GM10266 (cell line): ENCODE data around the gene PGK1.

Source experiments
- DNase-seq: peaks from one replicate; pipeline ENCODE4 v3.0.0; 2012; ENCODE audit errors: extremely low spot score
- TF ChIP-seq, protein P1 (sequence below): IDR thresholded peaks from 2 replicates; pipeline ENCODE4 v1.5.1; 2012; ENCODE audit warnings: mild to moderate bottlenecking, low read depth; ENCODE audit not compliant: control insufficient read depth, insufficient read depth; ENCODE audit errors: missing control alignments

The PGK1 gene

DNA sequence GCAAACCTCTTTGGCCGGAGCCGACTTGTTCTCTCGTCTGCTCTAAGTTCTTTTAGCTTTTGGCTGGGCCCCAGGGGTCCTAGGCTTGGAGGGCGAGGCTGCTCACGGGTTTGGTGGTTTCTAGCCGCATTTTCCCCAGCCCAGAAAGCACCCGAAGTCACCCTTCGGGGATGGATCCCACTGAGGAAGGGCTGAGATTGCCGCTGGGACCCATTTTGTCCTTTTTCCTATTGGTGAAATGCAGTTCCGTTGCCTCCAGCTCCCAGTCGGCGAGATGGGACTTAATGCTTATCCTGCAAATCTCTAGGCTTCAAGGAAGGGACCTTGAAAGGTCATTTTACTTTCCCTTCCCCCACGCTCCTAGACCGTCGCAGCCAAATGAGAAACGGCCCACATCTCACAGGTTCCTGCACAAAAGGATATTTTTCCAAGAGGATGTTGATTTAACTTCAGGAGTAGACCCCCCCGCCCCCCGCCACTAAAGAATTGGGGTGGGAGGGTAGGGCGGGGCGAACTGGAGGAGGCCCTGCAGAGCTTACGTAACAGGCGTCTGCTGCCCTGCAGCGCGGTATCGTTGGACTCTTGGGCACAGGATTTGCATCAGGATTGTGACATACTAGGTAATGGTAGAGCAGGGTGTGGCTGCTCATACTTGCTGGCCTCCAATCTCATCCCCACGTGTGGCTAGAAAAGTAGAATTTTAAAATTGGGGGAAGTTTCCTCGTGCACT lies 564 bp downstream of the PGK1 start:
- no peak for DNase-seq
- TF ChIP-seq, protein P1, sequence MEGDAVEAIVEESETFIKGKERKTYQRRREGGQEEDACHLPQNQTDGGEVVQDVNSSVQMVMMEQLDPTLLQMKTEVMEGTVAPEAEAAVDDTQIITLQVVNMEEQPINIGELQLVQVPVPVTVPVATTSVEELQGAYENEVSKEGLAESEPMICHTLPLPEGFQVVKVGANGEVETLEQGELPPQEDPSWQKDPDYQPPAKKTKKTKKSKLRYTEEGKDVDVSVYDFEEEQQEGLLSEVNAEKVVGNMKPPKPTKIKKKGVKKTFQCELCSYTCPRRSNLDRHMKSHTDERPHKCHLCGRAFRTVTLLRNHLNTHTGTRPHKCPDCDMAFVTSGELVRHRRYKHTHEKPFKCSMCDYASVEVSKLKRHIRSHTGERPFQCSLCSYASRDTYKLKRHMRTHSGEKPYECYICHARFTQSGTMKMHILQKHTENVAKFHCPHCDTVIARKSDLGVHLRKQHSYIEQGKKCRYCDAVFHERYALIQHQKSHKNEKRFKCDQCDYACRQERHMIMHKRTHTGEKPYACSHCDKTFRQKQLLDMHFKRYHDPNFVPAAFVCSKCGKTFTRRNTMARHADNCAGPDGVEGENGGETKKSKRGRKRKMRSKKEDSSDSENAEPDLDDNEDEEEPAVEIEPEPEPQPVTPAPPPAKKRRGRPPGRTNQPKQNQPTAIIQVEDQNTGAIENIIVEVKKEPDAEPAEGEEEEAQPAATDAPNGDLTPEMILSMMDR, result no peak

DNA sequence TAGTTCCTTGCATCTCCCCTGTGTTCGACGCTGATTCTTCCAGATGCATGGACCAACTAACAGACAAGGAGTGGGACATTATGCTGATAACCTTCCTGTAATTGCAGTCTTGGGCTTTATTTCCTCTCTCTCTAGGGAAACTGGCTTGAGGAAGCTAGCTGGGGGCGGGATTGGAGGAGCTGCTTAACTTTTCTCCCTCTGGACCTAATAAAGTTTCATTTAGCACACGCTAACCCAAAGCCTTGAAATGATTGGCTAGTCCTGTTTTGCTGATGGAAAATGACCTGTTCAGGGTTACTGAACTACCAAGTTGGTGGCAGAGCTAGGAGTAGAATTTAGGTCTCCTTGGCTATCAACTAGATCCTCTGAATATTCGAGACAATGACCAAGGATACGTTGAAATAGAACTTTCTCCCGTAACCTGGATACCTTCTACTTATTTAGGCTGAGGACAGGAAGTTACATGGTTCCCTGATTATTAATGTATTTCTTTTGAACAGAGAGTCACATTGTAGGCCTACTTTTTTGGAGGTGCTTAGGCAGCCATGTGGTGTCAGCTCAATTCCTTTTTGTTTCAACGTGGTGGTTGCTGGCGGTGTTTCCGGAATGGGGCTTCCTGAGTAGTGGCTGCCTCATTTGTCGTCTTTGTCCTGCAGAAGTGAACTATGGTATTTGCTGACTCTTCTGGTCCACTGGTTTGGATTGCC lies 2.0 kb downstream of the PGK1 start:
- DNase-seq, result no peak
- TF ChIP-seq, protein P1, result no peak

DNA sequence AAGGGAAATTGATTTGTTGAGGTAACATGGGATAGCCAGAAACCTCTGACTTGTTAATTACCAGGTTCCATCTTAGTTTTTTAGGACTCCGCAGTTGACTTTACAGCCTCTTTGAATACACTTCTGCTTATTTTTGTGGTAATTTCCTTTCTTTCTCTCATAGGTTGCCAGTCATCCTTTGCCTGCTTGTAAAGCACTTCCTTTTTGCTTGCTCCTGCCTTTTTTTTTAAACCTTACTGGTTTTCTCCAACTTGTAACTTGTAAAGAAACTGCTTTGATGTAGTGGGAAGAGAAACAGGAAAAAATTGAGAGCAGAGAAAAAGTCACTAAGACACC lies 2.6 kb downstream of the PGK1 start:
- TF ChIP-seq, protein P1, result no peak
- DNase-seq, result no peak

DNA sequence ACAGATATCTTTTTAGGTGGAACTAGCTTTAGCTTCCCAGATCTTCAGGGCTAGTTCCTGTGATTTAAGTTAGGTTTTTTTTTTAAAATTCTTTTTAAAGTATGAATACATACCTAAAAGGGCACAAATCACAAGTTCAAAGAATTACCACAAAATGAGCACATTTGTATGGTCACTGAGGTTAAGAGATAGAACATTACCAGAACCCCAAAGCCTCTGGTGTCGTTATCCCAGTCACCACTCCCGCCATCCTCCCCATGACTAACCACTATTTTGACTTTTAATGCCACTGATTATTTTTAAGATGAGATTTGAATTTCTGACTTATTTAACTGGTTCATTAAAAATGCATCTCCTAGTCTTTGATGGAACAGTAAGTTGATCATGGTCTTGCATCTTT lies 5.4 kb downstream of the PGK1 start:
- TF ChIP-seq, protein P1, result no peak

DNA sequence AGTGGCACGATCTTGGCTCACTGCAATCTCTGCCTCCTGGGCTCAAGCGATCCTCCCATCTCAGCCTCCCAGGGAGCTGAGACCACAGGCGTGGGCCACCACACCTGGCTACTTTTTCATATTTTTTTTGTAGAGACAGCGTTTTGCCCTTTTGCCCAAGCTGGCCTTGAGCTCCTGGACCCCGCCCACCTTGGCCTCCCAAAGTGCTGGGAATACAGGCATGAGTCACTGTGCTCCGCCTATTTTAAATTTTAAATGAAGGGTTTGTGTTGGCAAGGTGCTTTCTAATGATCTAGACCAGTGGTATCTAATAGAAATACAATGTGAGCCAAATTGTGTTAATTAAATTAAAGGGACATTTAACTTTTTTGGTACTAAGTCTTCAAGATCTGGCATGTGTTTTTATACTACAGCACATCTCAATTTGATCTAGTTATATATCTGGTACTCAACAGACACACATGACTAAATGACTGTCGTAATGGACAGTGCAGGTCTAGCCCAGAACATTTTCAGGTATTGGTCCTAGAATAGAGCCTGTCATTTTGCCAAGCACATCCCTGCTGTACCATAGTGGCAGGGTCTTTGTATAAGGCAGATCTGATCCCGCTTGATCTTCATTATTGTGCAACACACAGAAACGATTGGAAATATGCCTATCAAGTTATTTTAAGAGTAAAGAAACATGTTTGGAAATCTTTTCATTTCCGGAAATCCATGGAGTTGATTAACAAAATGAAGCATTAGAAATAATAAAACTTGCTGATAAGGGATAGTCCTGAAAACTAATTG lies 7.3 kb downstream of the PGK1 start:
- TF ChIP-seq, protein P1, result no peak
- DNase-seq, result no peak

More for the DNA sequence above, 5.4 kb downstream of the PGK1 start:
- DNase-seq, result no peak

DNA sequence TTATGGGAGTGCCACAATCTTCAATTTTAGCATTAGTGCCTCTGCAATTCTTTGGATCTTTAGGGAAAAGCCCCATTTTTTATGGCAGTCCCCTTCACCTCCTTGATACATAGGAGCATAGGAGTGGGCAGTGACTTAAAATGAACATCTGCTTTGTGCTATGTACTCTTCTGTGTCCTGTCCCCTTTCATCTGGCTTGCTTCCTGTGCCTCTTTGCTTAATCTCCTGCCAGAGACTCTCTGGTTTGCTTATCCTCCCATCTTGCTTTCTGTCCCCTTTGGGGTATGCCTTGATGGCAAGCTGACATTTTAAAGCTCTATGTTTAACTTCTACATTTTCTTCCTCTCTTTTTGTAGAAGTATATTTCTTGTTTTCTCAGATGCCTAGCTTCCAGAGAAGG lies 12.3 kb downstream of the PGK1 start:
- DNase-seq, result no peak
- TF ChIP-seq, protein P1, result no peak
